Breast epithelium (tissue), 3 donors: Measurements from ENCODE around the gene TMEM80.

Experiments used
- POLR2AphosphoS5 ChIP-seq, 3 donors: sonication (generic); formaldehyde crosslinking; IDR thresholded peaks; one replicate each; pipeline ENCODE4 v1.6.1; 2017; ENCODE audit warnings: antibody characterized with exemption in 3 of 3
- TF ChIP-seq, protein P1 (sequence below), 3 donors: fragments of 450-650 bp; IDR thresholded peaks; one replicate each; pipeline ENCODE4 v1.5.1; 2016 to 2017; ENCODE audit warnings: antibody characterized with exemption in 3 of 3, mild to moderate bottlenecking in 3 of 3, moderate library complexity in 3 of 3

GRCh38 chr11:721741-722345 is 26.2 kb downstream of the TMEM80 start:
- TF ChIP-seq, protein P1, sequence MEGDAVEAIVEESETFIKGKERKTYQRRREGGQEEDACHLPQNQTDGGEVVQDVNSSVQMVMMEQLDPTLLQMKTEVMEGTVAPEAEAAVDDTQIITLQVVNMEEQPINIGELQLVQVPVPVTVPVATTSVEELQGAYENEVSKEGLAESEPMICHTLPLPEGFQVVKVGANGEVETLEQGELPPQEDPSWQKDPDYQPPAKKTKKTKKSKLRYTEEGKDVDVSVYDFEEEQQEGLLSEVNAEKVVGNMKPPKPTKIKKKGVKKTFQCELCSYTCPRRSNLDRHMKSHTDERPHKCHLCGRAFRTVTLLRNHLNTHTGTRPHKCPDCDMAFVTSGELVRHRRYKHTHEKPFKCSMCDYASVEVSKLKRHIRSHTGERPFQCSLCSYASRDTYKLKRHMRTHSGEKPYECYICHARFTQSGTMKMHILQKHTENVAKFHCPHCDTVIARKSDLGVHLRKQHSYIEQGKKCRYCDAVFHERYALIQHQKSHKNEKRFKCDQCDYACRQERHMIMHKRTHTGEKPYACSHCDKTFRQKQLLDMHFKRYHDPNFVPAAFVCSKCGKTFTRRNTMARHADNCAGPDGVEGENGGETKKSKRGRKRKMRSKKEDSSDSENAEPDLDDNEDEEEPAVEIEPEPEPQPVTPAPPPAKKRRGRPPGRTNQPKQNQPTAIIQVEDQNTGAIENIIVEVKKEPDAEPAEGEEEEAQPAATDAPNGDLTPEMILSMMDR (IDR thresholded peaks at IDR 0.05): no peak
- no peak for TF ChIP-seq POLR2AphosphoS5 (IDR thresholded peaks at IDR 0.05)
